Endothelial cell of umbilical vein (primary cell): ENCODE measurements around the gene TLCD3B. TPM values are rescaled to one million over a fixed set of nuclear protein-coding genes. Genes with fewer than 3 reads are reported as not detected.

ENCODE experiments used
- BruUV-seq: library from RNA; stranded (reverse); fragments of 400-500 nt; replicated peaks from 2 replicates; lab custom pipeline; 2021; lab: Mats Ljungman, UMichigan
- CTCF ChIA-PET: fragments of 300-600, 350-600 bp; sonication (Branson Sonifier 250); formaldehyde crosslinking; loops from one replicate; lab custom pipeline; 2021; ENCODE audit warnings: antibody characterized with exemption, inconsistent platforms; lab: Charles Lee
- POLR2A ChIA-PET: fragments of 300-600, 350-600 bp; sonication (Branson Sonifier 250); formaldehyde crosslinking; loops from one replicate; lab custom pipeline; 2021; ENCODE audit warnings: antibody characterized with exemption, inconsistent platforms; lab: Charles Lee
- DNase-seq: peaks from one replicate; pipeline ENCODE4 v3.0.0-alpha.2; 2011; ENCODE audit warnings: low read depth, low spot score
- FAIRE-seq: peaks from 2 replicates; lab custom pipeline; 2011; peaks lifted over from hg19 to GRCh38; lab: Jason Lieb, UNC
- H2AFZ ChIP-seq: 2 replicates; pipeline ENCODE4 v1.6.0; 2012; ENCODE audit warnings: low read depth, low read length, control low read depth, inconsistent platforms
- H3K27ac ChIP-seq: 2 replicates; pipeline ENCODE4 v1.5.1; 2011; ENCODE audit warnings: low read depth, mild to moderate bottlenecking, control low read depth, low read length, moderate library complexity; ENCODE audit not compliant: insufficient read depth
- H3K27me3 ChIP-seq, 2 experiments: 2 replicates each; pipeline versions ENCODE4 v1.6.0 to v1.6.1; 2011; ENCODE audit warnings: low read length in 2 of 2, mixed read lengths in 1 of 2; ENCODE audit not compliant: control insufficient read depth in 2 of 2, insufficient read depth in 2 of 2
- H3K36me3 ChIP-seq, 2 experiments: 2 replicates in 1 of 2; 3 replicates in 1 of 2; pipeline ENCODE4 v1.5.1; 2011; ENCODE audit warnings: low read length in 2 of 2, mild to moderate bottlenecking in 1 of 2, moderate library complexity in 1 of 2; ENCODE audit not compliant: control insufficient read depth in 2 of 2, insufficient read depth in 2 of 2; ENCODE audit errors: extremely low read depth in 1 of 2
- H3K4me1 ChIP-seq: 3 replicates; pipeline ENCODE4 v1.5.1; 2011; ENCODE audit warnings: mild to moderate bottlenecking, low read length; ENCODE audit not compliant: control insufficient read depth, insufficient read depth; ENCODE audit errors: extremely low read depth
- H3K4me2 ChIP-seq: 2 replicates; pipeline ENCODE4 v1.6.1; 2011; ENCODE audit warnings: low read length, control low read depth, mixed read lengths; ENCODE audit not compliant: insufficient read depth
- H3K4me3 ChIP-seq, 3 experiments: fragments of 200-600 bp in 1 of 3; sonication (generic), shearing (Covaris generic) in 1 of 3; replicated peaks in 1 of 3; 2 replicates each; pipeline ENCODE4 v1.5.1; 2011 to 2016; ENCODE audit warnings: control low read depth in 3 of 3, low read length in 3 of 3, mild to moderate bottlenecking in 2 of 3, inconsistent platforms in 1 of 3, low read depth in 1 of 3, moderate library complexity in 1 of 3; ENCODE audit not compliant: insufficient read depth in 1 of 3
- H3K79me2 ChIP-seq: 2 replicates; pipeline ENCODE4 v1.6.0; 2012; ENCODE audit warnings: low read length, inconsistent platforms; ENCODE audit not compliant: control insufficient read depth, insufficient read depth
- H3K9ac ChIP-seq: replicated peaks from 2 replicates; pipeline ENCODE3; 2011; ENCODE audit warnings: low read length, control low read depth; ENCODE audit not compliant: insufficient read depth; ENCODE audit errors: extremely low read depth
- H3K9me1 ChIP-seq: replicated peaks from 3 replicates; pipeline ENCODE4 v1.6.0; 2011; ENCODE audit warnings: mild to moderate bottlenecking, low read length; ENCODE audit not compliant: control insufficient read depth, insufficient read depth; ENCODE audit errors: extremely low read depth
- H3K9me3 ChIP-seq: replicated peaks from 2 replicates; pipeline ENCODE4 v1.5.1; 2012; ENCODE audit warnings: low read length, inconsistent platforms; ENCODE audit not compliant: control insufficient read depth, insufficient read depth
- H4K20me1 ChIP-seq: replicated peaks from 2 replicates; pipeline ENCODE3; 2011; ENCODE audit warnings: mild to moderate bottlenecking, low read length; ENCODE audit not compliant: control insufficient read depth, insufficient read depth; ENCODE audit errors: extremely low read depth
- EZH2 ChIP-seq: IDR thresholded peaks from 2 replicates; pipeline ENCODE4 v1.6.1; 2012; ENCODE audit warnings: borderline replicate concordance, low read depth, mild to moderate bottlenecking, moderate library complexity, low read length, inconsistent platforms; ENCODE audit not compliant: severe bottlenecking
- FOS ChIP-seq: IDR thresholded peaks from 2 replicates; pipeline ENCODE4 v1.6.1; 2011; ENCODE audit warnings: mild to moderate bottlenecking, low read length, moderate library complexity, borderline replicate concordance; ENCODE audit not compliant: insufficient read depth
- GATA2 ChIP-seq: IDR thresholded peaks from 2 replicates; pipeline ENCODE4 v1.7.0; 2011; ENCODE audit warnings: low read depth, mild to moderate bottlenecking, moderate library complexity, mixed read lengths, low read length; ENCODE audit not compliant: insufficient read length, insufficient read depth
- JUN ChIP-seq: IDR thresholded peaks from 2 replicates; pipeline ENCODE4 v1.6.1; 2011; ENCODE audit warnings: borderline replicate concordance, low read depth; ENCODE audit not compliant: insufficient read length, insufficient read depth
- MYC ChIP-seq: IDR thresholded peaks from one replicate; pipeline ENCODE4 v1.6.1; 2011; ENCODE audit warnings: mild to moderate bottlenecking, low read depth, low read length
- POLR2A ChIP-seq: IDR thresholded peaks from 2 replicates; pipeline ENCODE4 v1.6.1; 2012; ENCODE audit warnings: low read depth, mild to moderate bottlenecking, control low read depth, low read length
- POLR2AphosphoS5 ChIP-seq: IDR thresholded peaks from 2 replicates; pipeline ENCODE4 v1.6.1; 2012; ENCODE audit warnings: low read depth, mild to moderate bottlenecking, control low read depth, low read length, moderate library complexity; ENCODE audit not compliant: insufficient read depth
- dilution Hi-C: fragments of 300-500 bp; cut with MboI; formaldehyde crosslinking; loops from one replicate; pipeline ENCODE4 v1.15.0; 2019; ENCODE audit warnings: low sequenced_read_pairs; ENCODE audit not compliant: extremely low pct_ligation_motif_present
- intact Hi-C: fragments of 100-400 bp; cut with micrococcal nuclease; formaldehyde crosslinking; loops from one replicate; pipeline ENCODE4 v1.10.0; 2022
- polyA plus RNA-seq, 4 experiments: library from polyadenylated mRNA; depleted of rRNA in 3 of 4; stranded (reverse) in 3 of 4; unstranded in 1 of 4; fragments of >200 nt; gene quantifications; 2 replicates each; pipeline versions ENCODE4 v1.2.1 to v1.2.3, GENCODE V29; 2011 to 2012; ENCODE audit warnings: missing spikeins in 1 of 4
- total RNA-seq: library from RNA; stranded (reverse); gene quantifications from 2 replicates; pipeline ENCODE4 v1.2.3, GENCODE V29; 2021
- TF ChIP-seq, protein P1 (sequence below), 2 donors: IDR thresholded peaks; 1 replicate in 1 of 2; 2 replicates in 1 of 2; pipeline ENCODE4 v1.5.1; 2011; ENCODE audit warnings: low read length in 2 of 2, mild to moderate bottlenecking in 2 of 2, moderate library complexity in 2 of 2, control low read depth in 1 of 2, inconsistent platforms in 1 of 2, low read depth in 1 of 2; ENCODE audit not compliant: insufficient read depth in 1 of 2; ENCODE audit errors: extremely low read depth in 1 of 2
- TF ChIP-seq, protein P2 (sequence below): IDR thresholded peaks from 2 replicates; pipeline ENCODE4 v1.6.1; 2011; ENCODE audit not compliant: insufficient read depth, insufficient read length

The TLCD3B gene
- total and polyA plus RNA-seq, 2 donors (not counting 3 experiments of a cell fraction or from before 2014, with no cell fraction given) = 0.37 to 0.86 TPM

DNA sequence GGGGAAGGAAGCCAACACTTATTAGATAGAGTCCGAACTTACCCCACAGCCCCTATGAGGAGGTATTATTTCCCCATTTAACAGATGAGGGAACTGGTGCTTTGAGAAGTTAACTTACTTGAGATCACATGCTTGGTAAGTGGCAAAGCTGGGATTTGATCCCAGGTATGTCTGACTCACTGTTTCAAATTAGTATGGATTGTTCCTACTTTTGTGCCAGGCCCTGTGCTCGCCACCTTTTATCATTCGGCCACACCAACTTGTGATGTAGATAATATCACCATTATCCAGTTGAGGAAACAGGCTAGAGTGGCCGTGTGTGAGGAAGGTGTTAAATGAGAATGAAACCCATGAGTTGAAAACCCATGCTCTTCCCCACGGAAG, 46.3 kb downstream of the TLCD3B start:
- Histone ChIP-seq H2AFZ (no peak overlapping the region), H3K36me3 (peaks cover 48 to 91% of the 10 kb centered on the region in 2 experiments), H4K20me1 (no peaks in the 10 kb centered on the region), H3K27ac (no peak overlapping the region), H3K9ac (no peak overlapping the region), H3K4me1 (peaks cover 7% of the 10 kb centered on the region), H3K4me3 (no peak overlapping the region), H3K9me3 (no peaks in the 10 kb centered on the region), H3K27me3 (no peaks in the 10 kb centered on the region), H3K9me1 (no peaks in the 10 kb centered on the region), H3K79me2 (peaks cover 9% of the 10 kb centered on the region), H3K4me2 (no peak overlapping the region)
- DNase-seq = no peak
- BruUV-seq = no TSS peak
- POLR2A ChIA-PET = interaction anchor here (0.9 to 1.2 kb wide), 2 partner anchors 11 kb away, joined by 3 read pairs; partner anchors contain the start of gene TAOK2
- TF ChIP-seq FOS (no peak), MYC (no peak), GATA2 (no peak), JUN (no peak), EZH2 (no peak), POLR2AphosphoS5 (no peak), POLR2A (no peak)
- TF ChIP-seq, protein P1, sequence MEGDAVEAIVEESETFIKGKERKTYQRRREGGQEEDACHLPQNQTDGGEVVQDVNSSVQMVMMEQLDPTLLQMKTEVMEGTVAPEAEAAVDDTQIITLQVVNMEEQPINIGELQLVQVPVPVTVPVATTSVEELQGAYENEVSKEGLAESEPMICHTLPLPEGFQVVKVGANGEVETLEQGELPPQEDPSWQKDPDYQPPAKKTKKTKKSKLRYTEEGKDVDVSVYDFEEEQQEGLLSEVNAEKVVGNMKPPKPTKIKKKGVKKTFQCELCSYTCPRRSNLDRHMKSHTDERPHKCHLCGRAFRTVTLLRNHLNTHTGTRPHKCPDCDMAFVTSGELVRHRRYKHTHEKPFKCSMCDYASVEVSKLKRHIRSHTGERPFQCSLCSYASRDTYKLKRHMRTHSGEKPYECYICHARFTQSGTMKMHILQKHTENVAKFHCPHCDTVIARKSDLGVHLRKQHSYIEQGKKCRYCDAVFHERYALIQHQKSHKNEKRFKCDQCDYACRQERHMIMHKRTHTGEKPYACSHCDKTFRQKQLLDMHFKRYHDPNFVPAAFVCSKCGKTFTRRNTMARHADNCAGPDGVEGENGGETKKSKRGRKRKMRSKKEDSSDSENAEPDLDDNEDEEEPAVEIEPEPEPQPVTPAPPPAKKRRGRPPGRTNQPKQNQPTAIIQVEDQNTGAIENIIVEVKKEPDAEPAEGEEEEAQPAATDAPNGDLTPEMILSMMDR (IDR thresholded peaks at IDR 0.05; ENCODE audit: extremely low read depth in 1 of 2, insufficient read depth in 1 of 2, low read depth in 1 of 2, low read length in 2 of 2) = no peak
- TF ChIP-seq, protein P2, sequence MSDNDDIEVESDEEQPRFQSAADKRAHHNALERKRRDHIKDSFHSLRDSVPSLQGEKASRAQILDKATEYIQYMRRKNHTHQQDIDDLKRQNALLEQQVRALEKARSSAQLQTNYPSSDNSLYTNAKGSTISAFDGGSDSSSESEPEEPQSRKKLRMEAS = no peak
- FAIRE-seq = no peak
- dilution Hi-C loops = no loop called here
- CTCF ChIA-PET = interaction anchor here (2.1 kb wide), 1 partner anchor 21 kb away, joined by 6 read pairs; no protein-coding TSS in a partner anchor
- intact Hi-C loops = no loop called here
